ENCODE data around the gene PFKM.

GRCh38 chr12:48142818-48143674 lies 23.9 kb downstream of the PFKM start:
- TF ChIP-seq CTCF (IDR thresholded peaks at IDR 0.05; ENCODE audit: low read length) (no peak), EZH2 (IDR thresholded peaks at IDR 0.05; ENCODE audit: borderline replicate concordance, low read length) (no peak)
